ENCODE data around the gene MUS81. TPM values are rescaled to one million over a fixed set of nuclear protein-coding genes. Genes with fewer than 3 reads are reported as not detected.

Gene MUS81
- total and polyA plus RNA-seq, 2 of the 13 experiments (the other 11 are each of a cell fraction or from before 2014, with no cell fraction given): 25.6 to 30.2 TPM

DNA sequence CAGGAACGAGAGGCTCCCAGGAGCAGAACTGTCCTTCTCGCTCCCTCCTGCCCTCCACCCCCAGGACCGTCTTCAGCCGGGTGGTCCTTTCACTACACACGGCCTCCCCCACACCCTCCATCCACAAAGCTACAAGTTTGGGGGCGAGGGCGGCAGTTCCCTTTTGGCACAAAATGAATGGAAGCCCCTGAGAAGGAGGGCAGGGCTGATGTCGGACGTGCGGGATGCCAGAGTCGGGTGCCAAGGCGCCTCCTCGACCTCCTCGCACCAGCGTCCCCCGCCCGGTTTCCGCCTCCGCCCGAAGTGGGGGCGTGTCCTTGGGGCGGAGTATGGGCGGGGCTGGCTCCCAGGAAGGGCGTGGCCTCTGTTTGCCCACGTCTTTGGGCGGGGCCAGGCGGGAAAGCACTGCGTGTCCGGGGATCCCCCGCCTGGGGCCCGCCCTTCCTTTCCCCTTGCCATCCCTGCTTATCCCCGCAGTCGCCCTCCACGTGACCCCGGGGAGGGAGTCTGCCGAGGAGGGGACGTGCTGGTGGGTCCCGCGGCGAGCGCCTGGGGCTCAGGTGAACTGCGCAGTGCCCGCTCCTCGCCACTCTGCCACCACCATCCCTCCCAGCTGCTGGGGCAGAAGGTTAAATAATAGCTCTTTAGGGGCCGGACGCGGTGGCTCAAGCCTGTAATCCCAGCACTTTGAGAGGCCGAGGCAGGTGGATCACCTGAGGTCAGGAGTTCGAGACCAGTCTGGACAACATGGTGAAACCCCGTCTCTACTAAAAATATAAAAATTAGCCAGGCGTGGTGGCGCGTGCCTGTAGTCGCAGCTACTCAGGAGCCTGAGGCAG is 13.3 kb downstream of the MUS81 start (continued):
- TF ChIP-seq, protein P1, sequence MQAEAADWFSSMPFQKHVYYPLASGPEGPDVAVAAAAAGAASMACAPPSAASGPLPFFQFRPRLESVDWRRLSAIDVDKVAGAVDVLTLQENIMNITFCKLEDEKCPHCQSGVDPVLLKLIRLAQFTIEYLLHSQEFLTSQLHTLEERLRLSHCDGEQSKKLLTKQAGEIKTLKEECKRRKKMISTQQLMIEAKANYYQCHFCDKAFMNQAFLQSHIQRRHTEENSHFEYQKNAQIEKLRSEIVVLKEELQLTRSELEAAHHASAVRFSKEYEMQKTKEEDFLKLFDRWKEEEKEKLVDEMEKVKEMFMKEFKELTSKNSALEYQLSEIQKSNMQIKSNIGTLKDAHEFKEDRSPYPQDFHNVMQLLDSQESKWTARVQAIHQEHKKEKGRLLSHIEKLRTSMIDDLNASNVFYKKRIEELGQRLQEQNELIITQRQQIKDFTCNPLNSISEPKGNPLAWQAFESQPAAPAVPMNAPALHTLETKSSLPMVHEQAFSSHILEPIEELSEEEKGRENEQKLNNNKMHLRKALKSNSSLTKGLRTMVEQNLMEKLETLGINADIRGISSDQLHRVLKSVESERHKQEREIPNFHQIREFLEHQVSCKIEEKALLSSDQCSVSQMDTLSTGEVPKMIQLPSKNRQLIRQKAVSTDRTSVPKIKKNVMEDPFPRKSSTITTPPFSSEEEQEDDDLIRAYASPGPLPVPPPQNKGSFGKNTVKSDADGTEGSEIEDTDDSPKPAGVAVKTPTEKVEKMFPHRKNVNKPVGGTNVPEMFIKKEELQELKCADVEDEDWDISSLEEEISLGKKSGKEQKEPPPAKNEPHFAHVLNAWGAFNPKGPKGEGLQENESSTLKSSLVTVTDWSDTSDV (CRISPR knock-in tag; IDR thresholded peaks at IDR 0.05): peak; percentile 64; the same call in 1 of the 2 replicates
- no peak for TF ChIP-seq NFYC (CRISPR knock-in tag; IDR thresholded peaks at IDR 0.05)
- no peak for TF ChIP-seq IRX3 (CRISPR knock-in tag; IDR thresholded peaks at IDR 0.05; ENCODE audit: borderline replicate concordance, low read depth)
- TF ChIP-seq BORCS8-MEF2B (CRISPR knock-in tag; IDR thresholded peaks at IDR 0.05): peak; percentile 69; the same call in 1 of the 2 replicates
- TF ChIP-seq POLR2A (IDR thresholded peaks at IDR 0.05; ENCODE audit: insufficient read depth in 1 of 2, low read depth in 2 of 2, low read length in 2 of 2): peak; percentile 15 to 77; a peak in 2 of 4 replicates
- peak; percentile 76; the same call in 1 of the 2 replicates for TF ChIP-seq FLYWCH1 (CRISPR knock-in tag; IDR thresholded peaks at IDR 0.05)
- TF ChIP-seq, protein P2, sequence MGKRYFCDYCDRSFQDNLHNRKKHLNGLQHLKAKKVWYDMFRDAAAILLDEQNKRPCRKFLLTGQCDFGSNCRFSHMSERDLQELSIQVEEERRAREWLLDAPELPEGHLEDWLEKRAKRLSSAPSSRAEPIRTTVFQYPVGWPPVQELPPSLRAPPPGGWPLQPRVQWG (CRISPR knock-in tag; IDR thresholded peaks at IDR 0.05; ENCODE audit: borderline replicate concordance, low read depth): no peak
- no peak for TF ChIP-seq TCF7L2 (IDR thresholded peaks at IDR 0.05; ENCODE audit: low read depth, low read length)
- TF ChIP-seq, protein P3, sequence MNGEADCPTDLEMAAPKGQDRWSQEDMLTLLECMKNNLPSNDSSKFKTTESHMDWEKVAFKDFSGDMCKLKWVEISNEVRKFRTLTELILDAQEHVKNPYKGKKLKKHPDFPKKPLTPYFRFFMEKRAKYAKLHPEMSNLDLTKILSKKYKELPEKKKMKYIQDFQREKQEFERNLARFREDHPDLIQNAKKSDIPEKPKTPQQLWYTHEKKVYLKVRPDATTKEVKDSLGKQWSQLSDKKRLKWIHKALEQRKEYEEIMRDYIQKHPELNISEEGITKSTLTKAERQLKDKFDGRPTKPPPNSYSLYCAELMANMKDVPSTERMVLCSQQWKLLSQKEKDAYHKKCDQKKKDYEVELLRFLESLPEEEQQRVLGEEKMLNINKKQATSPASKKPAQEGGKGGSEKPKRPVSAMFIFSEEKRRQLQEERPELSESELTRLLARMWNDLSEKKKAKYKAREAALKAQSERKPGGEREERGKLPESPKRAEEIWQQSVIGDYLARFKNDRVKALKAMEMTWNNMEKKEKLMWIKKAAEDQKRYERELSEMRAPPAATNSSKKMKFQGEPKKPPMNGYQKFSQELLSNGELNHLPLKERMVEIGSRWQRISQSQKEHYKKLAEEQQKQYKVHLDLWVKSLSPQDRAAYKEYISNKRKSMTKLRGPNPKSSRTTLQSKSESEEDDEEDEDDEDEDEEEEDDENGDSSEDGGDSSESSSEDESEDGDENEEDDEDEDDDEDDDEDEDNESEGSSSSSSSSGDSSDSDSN (CRISPR knock-in tag; IDR thresholded peaks at IDR 0.05): 0 out of 2 replicates have a peak, but pooled peaks have one; percentile 11
- peak; percentile 60 for TF ChIP-seq HNRNPLL (IDR thresholded peaks at IDR 0.05; ENCODE audit: low read depth, low read length, poor library complexity, severe bottlenecking)
- TF ChIP-seq CCDC6 (CRISPR knock-in tag; IDR thresholded peaks at IDR 0.05): no peak
- TF ChIP-seq ZNF292 (CRISPR knock-in tag; IDR thresholded peaks at IDR 0.05; ENCODE audit: borderline replicate concordance, low read depth): no peak
- TF ChIP-seq FOXK2 (IDR thresholded peaks at IDR 0.05): no peak
- TF ChIP-seq, protein P4, sequence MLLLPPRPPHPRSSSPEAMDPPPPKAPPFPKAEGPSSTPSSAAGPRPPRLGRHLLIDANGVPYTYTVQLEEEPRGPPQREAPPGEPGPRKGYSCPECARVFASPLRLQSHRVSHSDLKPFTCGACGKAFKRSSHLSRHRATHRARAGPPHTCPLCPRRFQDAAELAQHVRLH (CRISPR knock-in tag; IDR thresholded peaks at IDR 0.05; ENCODE audit: borderline replicate concordance, low read depth): peak; percentile 64; the same call in 1 of the 2 replicates
- TF ChIP-seq PITX1 (CRISPR knock-in tag; IDR thresholded peaks at IDR 0.05): peak; percentile 81
- no peak for TF ChIP-seq CHD2 (IDR thresholded peaks at IDR 0.05; ENCODE audit: low read depth, low read length)
- TF ChIP-seq NONO (IDR thresholded peaks at IDR 0.05): no peak
- peak; percentile 74 for TF ChIP-seq NONO (CRISPR knock-in tag; conservative IDR thresholded peaks at IDR 0.05)
- no peak for TF ChIP-seq HCFC1 (IDR thresholded peaks at IDR 0.05; ENCODE audit: low read depth, low read length)
- TF ChIP-seq CHD4 (IDR thresholded peaks at IDR 0.05; ENCODE audit: borderline replicate concordance, low read length): peak; percentile 64; the same call in 1 of the 2 replicates
- no peak for TF ChIP-seq GPN1 (CRISPR knock-in tag; IDR thresholded peaks at IDR 0.05; ENCODE audit: borderline replicate concordance)
- no peak for TF ChIP-seq MAFF (IDR thresholded peaks at IDR 0.05; ENCODE audit: low read depth, low read length)
- TF ChIP-seq HDAC1 (CRISPR knock-in tag; IDR thresholded peaks at IDR 0.05): peak; percentile 85
- TF ChIP-seq ZNF616 (CRISPR knock-in tag; IDR thresholded peaks at IDR 0.05; ENCODE audit: low read depth): peak; percentile 66; the same call in 1 of the 2 replicates
- no peak for TF ChIP-seq NR2C2 (CRISPR knock-in tag; IDR thresholded peaks at IDR 0.05; ENCODE audit: borderline replicate concordance)

Measured in HepG2 (cell line).